Sigmoid colon (tissue), 3 donors: ENCODE measurements around the gene SMARCA2.

Source experiments
- CTCF ChIP-seq, 4 experiments: fragments of 450-650 bp in 3 of 4; fragments of 200-600 bp in 1 of 4; IDR thresholded peaks; one replicate each; pipeline ENCODE4 v1.5.1; 2016 to 2019; ENCODE audit warnings: antibody characterized with exemption in 4 of 4, mild to moderate bottlenecking in 3 of 4, moderate library complexity in 2 of 4
- POLR2A ChIP-seq, 2 donors: fragments of 450-650 bp; IDR thresholded peaks; one replicate each; pipeline ENCODE4 v1.6.1; 2016; ENCODE audit warnings: antibody characterized with exemption in 2 of 2, mild to moderate bottlenecking in 2 of 2, moderate library complexity in 2 of 2

- no peak for TF ChIP-seq CTCF (IDR thresholded peaks at IDR 0.05)
- TF ChIP-seq POLR2A (IDR thresholded peaks at IDR 0.05): no peak
Observed at GRCh38 chr9:1972672-1973071, 42.5 kb upstream of the SMARCA2 start.
